DOHH2 (cell line): ENCODE data around the gene OCA2.

Experiments
- EZH2phosphoT487 ChIP-seq: fragments of 200-600 bp; sonication (generic); IDR thresholded peaks from 2 replicates; pipeline ENCODE4 v1.6.1; 2017; ENCODE audit warnings: borderline replicate concordance, mild to moderate bottlenecking, antibody characterized with exemption, low read length, moderate library complexity, mixed read lengths
- TF ChIP-seq, protein P1 (sequence below): fragments of 200-600 bp; sonication (generic); IDR thresholded peaks from one replicate; pipeline ENCODE4 v1.5.1; 2014; ENCODE audit warnings: antibody characterized with exemption, mild to moderate bottlenecking, low read depth, low read length; ENCODE audit not compliant: poor library complexity, severe bottlenecking

- TF ChIP-seq, protein P1, sequence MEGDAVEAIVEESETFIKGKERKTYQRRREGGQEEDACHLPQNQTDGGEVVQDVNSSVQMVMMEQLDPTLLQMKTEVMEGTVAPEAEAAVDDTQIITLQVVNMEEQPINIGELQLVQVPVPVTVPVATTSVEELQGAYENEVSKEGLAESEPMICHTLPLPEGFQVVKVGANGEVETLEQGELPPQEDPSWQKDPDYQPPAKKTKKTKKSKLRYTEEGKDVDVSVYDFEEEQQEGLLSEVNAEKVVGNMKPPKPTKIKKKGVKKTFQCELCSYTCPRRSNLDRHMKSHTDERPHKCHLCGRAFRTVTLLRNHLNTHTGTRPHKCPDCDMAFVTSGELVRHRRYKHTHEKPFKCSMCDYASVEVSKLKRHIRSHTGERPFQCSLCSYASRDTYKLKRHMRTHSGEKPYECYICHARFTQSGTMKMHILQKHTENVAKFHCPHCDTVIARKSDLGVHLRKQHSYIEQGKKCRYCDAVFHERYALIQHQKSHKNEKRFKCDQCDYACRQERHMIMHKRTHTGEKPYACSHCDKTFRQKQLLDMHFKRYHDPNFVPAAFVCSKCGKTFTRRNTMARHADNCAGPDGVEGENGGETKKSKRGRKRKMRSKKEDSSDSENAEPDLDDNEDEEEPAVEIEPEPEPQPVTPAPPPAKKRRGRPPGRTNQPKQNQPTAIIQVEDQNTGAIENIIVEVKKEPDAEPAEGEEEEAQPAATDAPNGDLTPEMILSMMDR, result no peak
- TF ChIP-seq EZH2phosphoT487, result no peak
Observed at GRCh38 chr15:28013976-28014375, 85.1 kb downstream of the OCA2 start.
